H1 (cell line): ENCODE data around the gene DENND4B. TPM values are rescaled to one million over a fixed set of nuclear protein-coding genes. Genes with fewer than 3 reads are reported as not detected.

Source experiments
- ASH2L ChIP-seq: fragments of 200-600, 300-600 bp; sonication (generic); IDR thresholded peaks from one replicate; pipeline ENCODE4 v1.7.1; 2017; ENCODE audit warnings: low read length
- BACH1 ChIP-seq: IDR thresholded peaks from 2 replicates; pipeline ENCODE4 v1.6.1; 2012; ENCODE audit warnings: low read length, improper control_type of control experiment
- BCL11A ChIP-seq, 2 experiments: IDR thresholded peaks; one replicate each; pipeline ENCODE4 v1.6.1; 2011; ENCODE audit warnings: low read depth in 2 of 2, low read length in 2 of 2, mild to moderate bottlenecking in 2 of 2
- CHD1 ChIP-seq: IDR thresholded peaks from 2 replicates; pipeline ENCODE4 v1.6.1; 2012; ENCODE audit warnings: low read depth, low read length, improper control_type of control experiment
- EGR1 ChIP-seq: IDR thresholded peaks from 2 replicates; pipeline ENCODE4 v1.6.1; 2011; ENCODE audit warnings: low read depth, low read length, borderline replicate concordance
- EZH2 ChIP-seq: fragments of 200-600 bp; sonication (generic); IDR thresholded peaks from 2 replicates; pipeline ENCODE4 v1.7.1; 2012; ENCODE audit warnings: low read depth, mild to moderate bottlenecking, moderate library complexity, low read length, inconsistent platforms; ENCODE audit not compliant: severe bottlenecking
- JUND ChIP-seq: IDR thresholded peaks from 2 replicates; pipeline ENCODE4 v1.6.1; 2011; ENCODE audit warnings: mild to moderate bottlenecking, improper control_type of control experiment, low read length
- KDM4A ChIP-seq: IDR thresholded peaks from one replicate; pipeline ENCODE4 v1.7.1; 2012; ENCODE audit warnings: low read depth, mild to moderate bottlenecking, moderate library complexity, low read length, inconsistent platforms; ENCODE audit not compliant: severe bottlenecking
- POLR2A ChIP-seq, 2 experiments: IDR thresholded peaks; 1 replicate in 1 of 2; 2 replicates in 1 of 2; pipeline ENCODE4 v1.6.1; 2011; ENCODE audit warnings: low read depth in 2 of 2, low read length in 2 of 2, mild to moderate bottlenecking in 2 of 2; ENCODE audit errors: control extremely low read depth in 1 of 2
- SAP30 ChIP-seq: fragments of 300-600 bp; sonication (generic); IDR thresholded peaks from 2 replicates; pipeline ENCODE4 v1.7.1; 2012; ENCODE audit warnings: low read length, moderate library complexity, mild to moderate bottlenecking, inconsistent platforms; ENCODE audit not compliant: insufficient read depth, insufficient replicate concordance
- SIRT6 ChIP-seq: IDR thresholded peaks from one replicate; pipeline ENCODE4 v1.7.1; 2012; ENCODE audit warnings: low read length, inconsistent platforms
- SP2 ChIP-seq: IDR thresholded peaks from 2 replicates; pipeline ENCODE4 v1.6.1; 2012; ENCODE audit warnings: mild to moderate bottlenecking, low read length, inconsistent platforms
- SP4 ChIP-seq: IDR thresholded peaks from 2 replicates; pipeline ENCODE4 v1.6.1; 2012; ENCODE audit warnings: low read length, inconsistent platforms
- TAF1 ChIP-seq: IDR thresholded peaks from 2 replicates; pipeline ENCODE4 v1.6.1; 2011; ENCODE audit warnings: mild to moderate bottlenecking, low read depth, low read length
- TAF7 ChIP-seq: optimal IDR thresholded peaks from 2 replicates; pipeline ENCODE3; 2011; ENCODE audit warnings: low read depth, mild to moderate bottlenecking, inconsistent platforms, low read length, moderate library complexity, borderline replicate concordance
- TBP ChIP-seq: IDR thresholded peaks from 2 replicates; pipeline ENCODE4 v1.6.1; 2011; ENCODE audit warnings: low read depth, low read length, improper control_type of control experiment
- TCF12 ChIP-seq: IDR thresholded peaks from 2 replicates; pipeline ENCODE4 v1.6.1; 2011; ENCODE audit warnings: low read depth, mild to moderate bottlenecking, low read length
- TEAD4 ChIP-seq: IDR thresholded peaks from 2 replicates; pipeline ENCODE4 v1.6.1; 2012; ENCODE audit warnings: low read depth, low read length, inconsistent platforms, mixed read lengths
- YY1 ChIP-seq: IDR thresholded peaks from 2 replicates; pipeline ENCODE4 v1.6.1; 2011; ENCODE audit warnings: low read depth, mild to moderate bottlenecking, low read length
- polyA plus RNA-seq, 7 experiments: library from polyadenylated mRNA; depleted of rRNA in 3 of 7; stranded (reverse) in 5 of 7; unstranded in 2 of 7; fragments of >200 nt in 5 of 7; fragments of 200-250 nt in 2 of 7; gene quantifications; 1 replicate in 5 of 7; 2 replicates in 1 of 7; 4 replicates in 1 of 7; pipeline versions ENCODE4 v1.2.1 to v1.2.3, GENCODE V29; 2011 to 2013; ENCODE audit warnings: missing spikeins in 2 of 7, mixed read lengths in 2 of 7
- total RNA-seq: library from RNA; stranded (reverse); fragmentation: NEBNext Ultra II Directional; extraction: Animal tissue kit (Norgen Biotek cat#: 25700); gene quantifications from 2 replicates; pipeline ENCODE4 v1.2.1, GENCODE V29; 2021

Gene DENND4B
- total and polyA plus RNA-seq, 2 of the 8 experiments (the other 6 are each of a cell fraction or from before 2014, with no cell fraction given), result 45.6 to 61.1 TPM

DNA sequence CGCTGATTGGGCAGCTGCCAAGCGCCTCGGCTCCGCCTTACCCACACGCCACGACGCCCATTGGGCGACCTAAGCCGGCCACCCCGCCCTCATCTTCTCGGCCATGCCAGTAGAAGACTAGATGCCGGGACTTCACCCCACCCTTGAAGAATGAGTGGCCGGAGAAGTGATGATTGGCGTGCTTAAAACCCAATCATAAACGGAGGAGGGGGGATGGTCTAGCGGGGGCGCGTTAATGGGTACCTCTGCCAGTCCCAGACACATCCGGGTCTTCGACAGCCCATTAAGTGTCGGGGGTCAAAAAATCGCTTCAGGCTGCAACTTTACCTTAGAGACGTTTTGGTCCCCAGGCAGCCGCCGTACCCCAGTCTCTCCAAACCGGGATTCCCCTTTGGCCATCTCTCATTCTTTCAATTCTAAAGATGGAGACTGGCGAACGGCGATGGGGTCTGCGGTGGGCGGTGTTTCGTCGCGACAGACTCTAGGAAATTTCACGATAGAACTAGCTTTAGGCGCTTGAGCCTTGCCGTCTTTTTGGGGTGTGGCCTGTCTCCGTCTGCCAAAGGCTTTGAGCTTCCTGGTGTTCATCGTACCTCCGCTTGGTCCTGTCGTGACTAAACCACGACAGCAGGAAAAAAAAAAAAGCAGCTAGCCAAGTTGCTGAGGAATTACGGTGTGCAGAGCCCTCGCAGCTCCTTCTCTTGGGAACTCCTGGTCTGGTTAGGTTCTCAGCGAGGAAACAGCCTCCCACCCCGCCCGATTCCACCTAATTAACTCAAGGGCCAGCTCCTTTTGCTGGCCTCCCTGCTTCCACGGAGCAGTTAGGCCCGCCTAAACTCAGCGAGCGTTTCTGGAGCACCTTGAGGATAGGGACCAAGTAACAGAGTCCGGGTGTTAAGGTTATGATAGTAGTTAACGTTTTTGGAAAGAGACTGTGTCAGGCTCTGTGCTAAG, 23.3 kb downstream of the DENND4B start, which contains the start of gene GATAD2B (continued):
- TF ChIP-seq SAP30, result no peak
- no peak for TF ChIP-seq JUND
- peak; percentile 99 for TF ChIP-seq BACH1
- peak; percentile 85 for TF ChIP-seq SP2
- TF ChIP-seq SIRT6, result no peak
- peak; percentile 67 for TF ChIP-seq TBP
- peak in 1 of 2 experiments; percentile 16; a peak in 2 of 3 replicates for TF ChIP-seq POLR2A (IDR thresholded peaks at IDR 0.05; ENCODE audit: control extremely low read depth in 1 of 2, low read depth in 2 of 2, low read length in 2 of 2)
- TF ChIP-seq EGR1, result peak; percentile 72; the same call in 1 of the 2 replicates
- peak; percentile 66 for TF ChIP-seq TAF1
- peak; percentile 40 for TF ChIP-seq TAF7
- TF ChIP-seq TEAD4, result 0 out of 2 replicates have a peak, but pooled peaks have one; percentile 9
- TF ChIP-seq YY1, result peak; percentile 75
- 0 out of 2 replicates have a peak, but pooled peaks have one; percentile 23 for TF ChIP-seq TCF12
- TF ChIP-seq BCL11A (IDR thresholded peaks at IDR 0.05; ENCODE audit: low read depth in 2 of 2, low read length in 2 of 2), result no peak
- TF ChIP-seq KDM4A, result peak; percentile 20
- peak; percentile 77; the same call in 1 of the 2 replicates for TF ChIP-seq SP4
- TF ChIP-seq EZH2, result no peak
- TF ChIP-seq ASH2L, result peak; percentile 12
- TF ChIP-seq CHD1, result no peak
